HG02610 (cell line): ENCODE data around the gene C11orf21.
"Not testable (repeated sequence)": the region's sequence is repeated elsewhere in the genome, so short reads cannot be mapped to it uniquely, and the experiment has no call there.

Source experiments
- ATAC-seq: cut with Tn5 transposase; IDR thresholded peaks from one replicate; pipeline ENCODE4 v1.9.1; 2021; ENCODE audit warnings: mild to moderate bottlenecking, moderate library complexity; ENCODE audit not compliant: unreplicated experiment

The C11orf21 gene

DNA sequence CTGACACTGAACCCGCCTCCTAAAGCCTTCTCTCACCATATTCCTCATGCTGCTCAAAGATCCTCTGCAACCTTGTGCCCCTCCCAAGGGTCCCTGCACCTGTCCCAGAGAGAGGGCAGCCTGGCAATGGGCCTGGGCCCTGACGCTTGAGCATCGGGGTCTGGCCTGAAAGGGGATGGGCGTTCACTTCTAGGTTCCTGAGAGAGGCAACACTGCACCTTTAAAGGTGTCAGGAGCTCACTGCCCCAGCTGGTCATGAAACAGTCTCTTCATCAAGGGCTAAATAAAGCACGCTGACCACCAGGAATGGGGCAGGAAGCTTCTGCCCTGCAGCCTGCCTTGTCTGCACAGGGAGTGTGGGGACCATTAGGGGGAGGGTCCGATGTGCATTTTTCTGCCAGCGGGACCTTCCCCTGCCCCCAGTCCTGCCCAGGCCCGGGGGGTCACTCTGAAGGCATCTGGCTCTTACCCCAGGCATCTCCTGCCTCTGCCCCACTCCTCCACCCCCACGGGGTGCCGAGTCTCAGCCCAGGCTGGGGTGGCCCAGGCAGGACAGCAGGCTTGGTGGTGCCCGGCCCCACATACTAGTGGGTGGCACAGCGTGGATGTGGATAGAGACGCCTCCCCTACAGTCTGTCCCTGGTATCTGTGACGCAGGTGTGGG is 3.5 kb downstream of the C11orf21 start:
- no peak for ATAC-seq

DNA sequence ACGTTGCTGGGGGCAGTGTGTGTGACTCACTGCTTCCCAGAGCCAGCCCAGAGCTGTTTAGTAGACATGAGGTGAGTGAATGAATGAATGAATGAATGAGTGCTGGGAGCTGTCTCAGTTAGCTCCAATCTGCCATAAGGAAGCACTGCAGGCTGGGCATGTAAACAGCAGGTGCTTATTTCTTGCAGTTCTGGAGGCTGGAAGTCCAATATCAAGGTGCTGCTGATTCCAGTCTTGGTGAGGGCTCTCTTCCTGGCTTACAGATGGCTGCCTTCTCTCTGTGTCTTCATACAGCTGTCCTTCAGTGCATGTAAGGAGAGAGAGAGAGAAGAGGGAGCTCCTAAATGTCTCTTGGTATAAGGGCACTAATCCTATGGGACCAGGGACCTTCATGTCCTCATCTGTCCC is 4.1 kb downstream of the C11orf21 start:
- no peak for ATAC-seq

DNA sequence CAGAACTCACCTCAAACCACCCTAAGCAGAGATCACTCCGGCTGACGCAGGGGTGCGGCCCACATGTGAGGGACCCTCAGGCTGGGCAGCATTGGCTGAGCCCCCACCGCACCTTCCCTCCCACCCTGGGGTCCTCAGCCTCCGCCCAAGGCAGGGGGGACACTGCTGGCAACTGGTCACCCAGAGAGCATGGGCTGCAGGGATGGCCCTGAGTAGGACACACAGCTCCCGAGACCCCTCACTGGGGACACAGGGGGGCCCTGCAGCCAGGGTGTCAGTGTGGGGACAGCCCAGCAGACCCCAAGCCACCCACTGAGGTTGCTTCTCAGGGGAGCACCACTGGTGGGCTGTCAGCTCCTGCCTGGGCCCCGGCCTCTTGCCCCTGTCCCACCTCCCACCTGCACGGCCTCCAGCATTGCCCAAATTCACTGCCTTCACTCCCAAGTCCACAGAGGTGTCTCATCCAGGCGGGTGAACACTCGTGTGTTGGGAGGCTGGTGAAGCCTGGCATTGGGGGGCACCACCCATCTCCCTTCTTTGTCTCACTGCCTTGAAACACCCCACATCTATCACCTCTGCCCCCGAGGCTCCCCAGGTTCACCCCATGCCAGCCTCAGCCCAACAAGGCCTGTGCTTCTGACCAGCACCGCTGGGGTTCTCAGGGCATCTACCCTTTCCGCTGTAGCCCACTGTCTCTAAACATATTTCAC is 4.7 kb downstream of the C11orf21 start:
- no peak for ATAC-seq

DNA sequence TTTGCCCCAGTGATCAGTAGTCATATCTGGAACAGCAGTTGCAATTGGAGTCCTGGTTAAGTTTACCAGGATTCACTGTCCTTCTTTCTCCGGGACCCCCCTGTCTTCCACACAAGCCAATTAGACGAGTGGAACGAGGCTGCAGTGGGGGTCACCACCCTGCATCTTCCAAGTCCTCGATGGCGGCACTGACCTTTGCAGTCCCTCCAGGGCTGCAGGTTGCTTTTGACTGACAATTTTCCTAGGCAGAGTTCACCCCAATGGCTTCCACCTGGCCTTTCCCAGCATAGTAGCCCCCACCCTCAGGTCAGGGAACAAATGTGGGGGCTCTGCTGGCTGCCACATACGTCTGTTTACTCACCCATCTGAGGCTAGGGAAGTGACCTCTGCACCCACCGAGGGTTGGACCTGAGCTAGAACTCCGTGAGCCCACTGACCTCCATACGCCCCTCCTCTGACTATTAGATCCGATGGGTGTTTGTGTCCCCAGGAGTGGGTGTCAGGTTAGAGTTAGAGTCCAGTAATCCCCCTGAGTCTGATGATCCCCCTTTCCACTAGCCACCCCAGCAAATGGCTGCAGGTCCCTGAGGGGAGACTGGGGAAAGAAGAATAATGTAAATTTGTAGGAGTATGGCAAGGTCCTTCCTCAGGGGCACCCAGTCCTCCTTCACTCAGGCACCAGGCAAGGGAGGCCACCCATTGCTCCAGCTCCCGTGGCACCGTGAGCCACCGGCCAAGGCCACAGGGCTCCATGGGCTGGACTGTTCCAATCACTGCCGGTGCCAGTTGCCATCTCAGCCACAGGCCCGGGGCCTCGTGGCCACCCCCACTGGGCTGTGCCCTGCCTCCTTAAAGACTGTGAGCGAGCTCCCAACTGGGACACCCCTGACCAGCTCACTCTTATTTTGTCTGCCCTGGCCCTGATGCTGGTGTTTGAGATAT is 5.5 kb downstream of the C11orf21 start:
- ATAC-seq: no peak

DNA sequence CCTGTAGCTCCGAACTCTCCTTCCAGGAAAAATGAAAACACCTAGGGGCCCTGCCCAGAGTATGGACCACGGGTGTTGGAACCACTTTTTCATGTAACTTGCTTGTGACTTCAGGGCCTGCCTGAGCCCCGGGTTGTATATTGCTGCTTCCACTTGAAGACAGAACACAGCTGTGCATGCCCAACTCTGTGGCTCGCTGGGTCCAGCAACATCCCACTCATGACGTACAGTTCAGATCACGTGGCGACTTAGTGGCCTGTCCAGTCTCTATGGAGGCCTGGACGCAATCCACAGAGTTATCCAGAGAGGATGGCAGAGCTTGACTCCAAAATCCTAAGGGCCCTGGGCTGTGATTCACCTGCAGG is 6.8 kb downstream of the C11orf21 start:
- ATAC-seq: no peak

DNA sequence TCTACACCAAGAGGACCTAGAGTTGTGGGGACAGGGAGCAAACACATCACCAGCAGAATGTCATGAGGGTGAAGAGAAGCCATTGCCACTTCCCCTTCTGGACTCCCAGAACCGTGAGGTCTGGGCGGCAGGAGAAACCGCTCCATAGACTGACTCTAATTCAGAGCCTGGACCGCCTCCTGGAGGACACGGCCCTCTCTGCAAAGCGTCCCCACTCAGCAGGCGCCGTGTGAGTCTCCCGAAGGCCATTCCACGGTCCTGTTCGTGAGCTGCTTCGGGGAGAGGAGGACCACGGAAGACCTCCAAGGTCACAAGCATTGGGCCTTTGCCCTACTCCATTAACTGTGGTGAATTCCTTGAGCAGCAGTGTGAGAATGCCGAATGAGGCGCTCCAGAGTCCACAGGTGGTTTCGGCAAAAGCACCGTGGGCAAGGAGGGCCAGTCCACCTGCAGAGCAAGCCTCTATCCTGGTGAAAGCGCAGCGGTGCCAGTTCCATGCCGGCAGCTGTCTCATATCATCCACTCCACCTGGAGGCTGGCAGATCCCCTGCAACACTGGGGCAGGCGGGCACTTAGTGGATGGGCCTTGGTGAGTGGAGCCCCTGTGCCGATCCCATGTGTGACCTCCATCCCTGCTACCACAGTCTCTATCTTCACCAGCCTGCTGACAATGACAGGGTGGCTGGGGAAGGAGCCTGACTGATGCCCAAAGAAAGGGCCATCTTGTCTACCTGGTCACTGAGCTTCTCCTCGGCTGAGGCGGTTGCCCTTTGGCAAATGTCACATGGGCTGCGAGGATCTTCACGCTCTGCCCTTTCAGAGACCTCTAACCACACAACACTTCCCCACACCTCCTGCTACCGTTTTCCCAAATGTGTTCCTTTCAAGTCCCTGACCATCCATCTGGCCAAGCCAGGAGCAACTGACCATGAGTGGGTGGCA is 7.5 kb downstream of the C11orf21 start:
- ATAC-seq: no peak

DNA sequence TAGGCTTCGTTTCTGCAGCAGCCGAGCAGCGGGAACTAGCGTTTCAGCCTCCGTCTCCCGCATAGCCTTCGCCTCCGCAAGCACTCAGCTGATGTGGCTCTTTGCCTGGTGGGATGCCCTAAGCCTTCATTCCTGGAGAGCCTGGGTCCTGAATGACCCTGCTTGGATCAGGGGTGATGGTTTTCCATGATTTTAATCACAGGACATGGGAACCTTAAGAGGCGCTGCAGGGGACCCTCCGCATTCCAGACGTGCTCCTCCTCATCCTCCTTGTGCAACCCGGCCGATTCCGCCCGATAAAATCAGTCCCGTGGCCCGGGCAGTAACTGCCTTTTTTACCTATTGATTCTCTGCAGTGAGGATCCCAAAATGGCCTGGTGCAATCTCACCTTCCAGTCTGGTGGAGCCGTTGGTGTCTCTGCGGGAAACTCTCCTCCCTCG is 8.2 kb downstream of the C11orf21 start:
- no peak for ATAC-seq

DNA sequence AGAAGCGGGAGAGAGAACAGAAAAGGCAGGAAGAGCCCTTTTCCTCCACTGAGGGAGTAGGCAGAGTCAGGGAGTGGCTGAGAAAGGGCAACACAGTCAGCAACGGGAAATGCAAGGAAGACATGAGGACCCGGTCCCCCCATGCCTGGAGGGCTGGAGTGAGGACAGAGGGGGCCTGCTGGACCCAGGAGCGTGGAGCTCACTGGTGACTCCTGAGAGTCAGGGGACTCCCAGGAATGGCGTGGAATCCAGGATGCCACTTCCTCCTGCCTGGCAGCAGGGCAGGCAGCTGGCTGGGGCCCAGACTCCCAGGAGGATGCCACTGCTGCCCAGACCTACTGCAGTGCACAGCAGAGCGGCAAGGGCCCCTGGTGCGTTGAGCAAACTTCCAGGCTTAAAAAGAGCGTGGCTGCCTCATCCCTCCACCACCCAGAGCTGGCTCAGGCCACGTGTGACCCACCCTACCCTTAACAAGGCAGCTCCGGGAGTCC is 11.3 kb downstream of the C11orf21 start:
- ATAC-seq: no peak

DNA sequence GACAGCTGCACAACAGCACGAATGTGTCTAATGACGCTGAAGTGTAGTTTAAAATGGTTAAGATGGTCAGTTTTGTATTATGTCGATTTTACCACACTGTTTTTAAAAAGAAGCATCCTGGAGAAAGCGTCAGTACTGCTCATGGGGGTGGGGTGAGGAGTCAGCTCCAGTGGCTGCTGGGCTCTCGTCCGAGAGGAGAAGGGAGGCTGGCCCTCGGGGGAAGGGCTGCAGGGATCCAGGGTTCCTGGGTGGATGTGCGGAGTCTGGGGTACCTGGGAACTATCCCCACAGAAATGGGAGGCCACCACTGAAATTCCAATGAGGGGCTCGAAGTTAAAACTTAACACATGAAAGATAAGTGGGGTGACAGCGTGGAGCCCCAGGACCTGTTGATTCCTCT is 11.9 kb downstream of the C11orf21 start:
- ATAC-seq: no peak

DNA sequence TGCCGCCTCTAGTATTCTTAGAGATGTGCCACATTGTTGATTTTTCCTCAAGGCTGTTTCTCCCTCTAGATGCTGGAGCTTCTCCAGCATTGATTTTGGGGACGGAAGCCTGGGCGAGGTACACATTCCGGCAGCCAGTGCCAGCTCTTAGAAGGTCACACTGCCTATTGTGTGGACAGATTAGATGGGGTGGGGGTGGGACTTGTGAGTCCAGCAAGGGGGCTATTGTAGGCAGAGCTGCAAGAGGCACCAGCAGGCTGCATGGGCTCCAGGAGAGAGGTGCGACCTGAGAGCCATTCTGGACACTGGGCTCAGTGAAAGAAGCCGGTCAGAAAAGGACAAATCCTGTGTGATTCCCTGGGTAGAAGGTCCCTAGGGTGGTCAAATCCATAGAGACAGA is 12.4 kb downstream of the C11orf21 start:
- no peak for ATAC-seq

DNA sequence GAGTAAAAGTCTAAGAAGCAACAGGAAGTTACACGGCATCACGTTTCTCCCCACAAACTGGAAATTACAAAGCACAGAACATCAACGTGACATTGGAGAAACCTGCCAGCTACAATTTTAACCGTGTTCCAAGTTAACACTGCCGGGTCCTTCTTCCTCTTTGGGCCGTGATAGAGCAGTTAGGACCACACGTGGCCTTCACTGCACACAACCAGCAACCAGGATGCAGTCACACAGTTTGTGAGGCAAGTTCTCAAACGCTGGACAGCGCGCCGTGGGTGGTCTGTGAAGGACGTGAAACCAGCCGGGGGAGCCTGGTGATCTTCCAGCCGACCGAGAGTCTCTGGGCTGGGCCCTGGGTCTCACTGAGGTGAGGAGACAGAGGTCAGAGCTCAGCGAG is 14.6 kb downstream of the C11orf21 start:
- ATAC-seq: no peak

DNA sequence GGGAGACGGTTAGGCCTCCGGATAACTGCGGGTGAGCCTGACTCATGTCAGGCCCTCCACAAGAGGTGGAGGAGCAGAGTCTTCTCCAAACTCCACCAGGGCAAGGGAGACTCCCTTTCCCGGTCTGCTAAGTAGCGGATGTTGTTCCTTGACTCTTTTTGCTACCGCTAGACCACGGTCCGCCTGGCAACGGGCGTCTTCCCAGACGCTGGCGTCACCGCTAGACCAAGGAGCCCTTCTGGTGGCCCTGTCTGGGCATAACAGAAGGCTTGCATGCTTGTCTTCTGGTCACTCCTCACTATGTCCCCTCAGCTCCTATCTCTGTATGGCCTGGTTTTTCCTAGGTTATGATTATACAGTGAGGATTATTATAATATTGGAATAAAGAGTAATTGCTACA is 15.4 kb downstream of the C11orf21 start:
- not testable (repeated sequence) for ATAC-seq

DNA sequence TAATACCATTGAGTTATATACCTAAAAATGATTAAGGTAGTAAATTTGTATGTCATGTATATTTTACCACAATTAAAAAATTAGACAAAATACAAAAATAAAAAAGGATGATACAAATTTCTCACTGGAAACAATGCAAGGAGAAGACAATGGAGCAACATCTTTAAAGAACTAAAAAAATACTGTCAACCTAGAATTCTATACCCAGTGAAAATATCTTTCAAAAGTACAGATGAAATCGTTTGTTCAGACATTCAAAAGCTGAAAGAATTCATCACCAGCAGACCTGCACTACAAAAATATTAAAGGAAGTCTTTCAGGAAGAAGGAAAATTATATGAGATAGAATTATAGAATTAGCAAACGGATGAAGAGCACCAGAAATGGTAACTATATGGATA is 21.5 kb downstream of the C11orf21 start:
- no peak for ATAC-seq

DNA sequence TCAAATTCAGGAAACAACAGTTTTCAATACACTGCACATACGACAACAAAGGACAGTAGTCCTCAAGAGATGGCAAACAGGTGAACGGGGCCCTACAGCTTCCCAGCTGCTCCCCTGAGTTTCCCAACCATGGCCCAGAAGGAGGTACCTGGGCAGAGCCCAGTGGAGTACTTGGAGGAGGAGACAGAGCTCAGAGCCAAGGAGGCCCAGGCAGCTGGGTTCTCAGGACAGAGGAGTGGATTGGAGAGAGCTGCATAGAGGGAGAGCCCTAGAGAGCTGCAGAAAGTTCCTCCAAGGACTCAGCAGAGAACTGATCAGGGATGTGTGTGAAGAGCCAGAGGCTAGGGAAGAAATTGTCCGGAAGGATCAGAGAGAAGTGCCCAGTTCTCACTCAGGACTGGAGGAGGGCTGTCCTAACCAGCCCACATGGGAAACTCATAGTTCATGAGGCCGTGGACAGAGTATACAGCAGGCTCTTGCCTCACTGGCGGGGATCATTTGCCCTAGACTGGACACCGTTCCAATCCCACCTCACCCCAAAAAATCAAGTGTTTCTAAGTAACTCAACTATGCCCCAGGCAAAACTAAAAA is 23.7 kb downstream of the C11orf21 start:
- ATAC-seq: no peak

DNA sequence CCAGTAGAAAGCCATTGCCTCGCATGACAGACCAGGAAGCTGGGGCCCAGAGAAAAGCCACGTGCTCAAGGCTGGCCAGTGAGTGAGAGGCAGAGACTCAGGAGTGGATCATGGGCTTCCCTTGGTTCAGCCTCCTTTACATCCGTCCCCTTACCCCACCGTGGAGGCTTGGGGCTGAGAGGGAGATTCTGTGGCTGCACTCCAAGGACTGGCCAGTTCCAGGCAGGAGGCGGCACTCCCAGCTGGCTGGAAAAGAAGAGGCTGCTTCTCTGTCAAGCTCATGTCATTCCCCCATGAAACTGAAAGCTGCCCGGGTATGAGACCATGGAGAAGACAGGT is 24.7 kb downstream of the C11orf21 start:
- no peak for ATAC-seq

DNA sequence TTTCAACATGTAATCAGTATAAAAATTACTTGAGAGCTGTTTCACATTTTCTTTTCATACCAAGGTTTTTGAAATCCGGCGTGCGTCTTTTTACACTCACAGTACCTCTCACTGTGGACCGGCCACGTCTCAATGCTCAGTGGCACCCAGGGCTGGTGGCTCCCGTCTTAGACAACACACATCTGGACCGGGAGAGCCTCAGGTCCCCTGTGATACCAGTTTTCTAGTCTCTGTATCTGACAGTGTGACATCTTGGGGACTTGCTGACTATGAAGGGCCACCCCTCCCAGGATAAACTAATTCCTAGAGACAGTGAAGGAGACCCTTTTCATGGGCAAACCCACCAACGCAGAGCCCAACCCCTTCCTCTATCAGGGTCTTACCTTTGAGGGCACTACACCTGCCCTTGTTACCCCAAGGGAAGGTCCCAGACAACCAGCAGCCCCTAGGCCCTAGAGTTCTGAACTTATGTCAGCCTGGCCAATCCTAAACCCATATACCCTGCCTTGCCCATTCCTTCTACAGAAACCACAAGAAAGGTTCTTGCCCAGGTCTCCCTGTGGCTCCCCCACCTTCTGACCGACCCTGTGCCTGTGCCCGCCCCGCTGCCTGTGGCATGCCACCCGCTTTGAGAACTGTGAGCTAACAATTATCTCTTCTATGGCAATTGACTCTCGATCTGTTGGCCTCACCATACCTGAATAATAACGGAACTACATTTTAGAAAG is 25.3 kb downstream of the C11orf21 start:
- ATAC-seq: no peak

DNA sequence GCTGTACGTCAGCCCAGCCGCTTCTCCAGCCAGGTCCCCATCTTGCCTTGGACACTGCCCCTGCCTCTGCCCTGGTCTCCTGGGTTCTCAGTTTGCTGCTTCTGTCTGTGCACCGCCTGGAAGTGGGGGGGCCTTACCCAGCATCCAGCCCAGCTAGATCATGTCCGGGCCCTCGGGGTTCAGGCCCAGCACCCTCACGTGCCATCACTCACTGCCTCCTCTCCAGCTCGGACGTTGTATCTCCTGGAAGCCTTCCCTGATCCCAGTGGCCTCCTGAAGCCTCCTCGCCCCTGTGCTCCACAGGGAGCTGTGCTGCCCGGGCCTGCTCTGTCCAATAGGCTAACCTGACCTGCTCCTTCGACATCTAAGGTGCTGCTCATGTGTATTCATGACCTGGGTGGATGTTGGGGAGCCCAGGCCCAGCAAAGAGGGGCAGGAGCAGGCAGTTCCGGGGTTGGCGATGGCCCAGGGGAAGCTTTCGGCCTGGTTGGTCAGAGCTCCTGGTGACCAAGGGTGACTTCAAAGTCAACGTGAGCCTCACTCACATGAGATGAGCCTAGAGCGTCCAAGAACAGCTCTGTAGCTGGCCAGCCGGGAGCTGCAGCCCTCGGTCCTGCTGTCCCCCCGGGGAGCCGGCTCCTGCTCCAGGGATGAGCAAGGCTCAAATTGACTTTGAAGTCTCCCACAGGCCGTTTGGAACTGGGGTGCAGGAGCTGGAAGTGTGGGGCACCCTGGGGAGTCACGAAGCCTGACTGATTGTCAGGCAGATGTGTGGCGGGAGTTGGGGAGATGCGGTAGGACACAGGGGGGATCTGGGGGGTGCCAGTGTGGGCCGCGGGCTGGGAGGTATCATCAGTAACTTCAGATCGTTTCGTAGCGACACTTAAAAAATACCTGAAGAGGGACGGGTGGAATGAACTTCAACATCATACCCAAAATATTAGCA is 26.1 kb downstream of the C11orf21 start:
- ATAC-seq: no peak

DNA sequence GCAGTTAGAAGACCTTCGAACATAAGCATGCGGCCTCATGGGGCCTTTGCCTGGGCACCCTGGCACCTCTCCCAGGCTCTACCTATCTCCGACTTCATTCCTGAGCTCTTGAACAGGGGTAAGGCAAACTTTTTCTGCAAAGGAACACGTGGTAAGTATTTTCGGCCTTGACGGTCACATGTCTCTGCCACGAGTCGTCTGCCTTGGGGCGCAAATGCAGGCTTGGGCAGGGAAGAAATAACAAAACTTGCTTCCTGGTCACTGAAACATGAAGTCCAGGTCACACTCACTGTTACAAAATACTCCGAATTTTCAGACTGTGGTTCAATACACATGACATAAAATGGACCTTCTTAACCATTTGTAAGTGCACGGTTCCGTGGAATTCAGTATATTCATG is 27.9 kb downstream of the C11orf21 start:
- no peak for ATAC-seq
